ENCODE data around the gene KY. TPM values are rescaled to one million over a fixed set of nuclear protein-coding genes. Genes with fewer than 3 reads are reported as not detected.

KY gene
- not detected for total RNA-seq

- peak; percentile 17 for DNase-seq
- H3K36me3 Mint-ChIP-seq: no peaks in the 10 kb centered on the region
- H3K4me3 Mint-ChIP-seq: peak within 1 kb of the TSS; percentile 20
- H3K27me3 Mint-ChIP-seq: peaks cover 20% of the 10 kb centered on the region
- H3K27ac Mint-ChIP-seq: no peak within 1 kb of the TSS
- H3K4me1 Mint-ChIP-seq: no peaks in the 10 kb centered on the region
- H3K9me3 Mint-ChIP-seq: no peaks in the 10 kb centered on the region
Observed at GRCh38 chr3:134650431-134651346, at the start of gene KY. Gene KY, minus strand, starts transcription at chr3:134651022. Its CDS starts 62 bp downstream, at chr3:134650960.

GRCh38 chr3:134699721-134700120, 48.9 kb upstream of the KY start:
- Mint-ChIP-seq H3K4me1 (no peaks in the 10 kb centered on the region), H3K36me3 (no peaks in the 10 kb centered on the region), H3K4me3 (no peak overlapping the region), H3K27me3 (peaks cover 6% of the 10 kb centered on the region), H3K9me3 (no peaks in the 10 kb centered on the region), H3K27ac (no peak overlapping the region)
- DNase-seq: no peak

- no peak overlapping the region for H3K4me3 Mint-ChIP-seq
- no peaks in the 10 kb centered on the region for H3K4me1 Mint-ChIP-seq
- no peaks in the 10 kb centered on the region for H3K9me3 Mint-ChIP-seq
- no peak overlapping the region for H3K27ac Mint-ChIP-seq
- DNase-seq: no peak
- peaks cover 6% of the 10 kb centered on the region for H3K27me3 Mint-ChIP-seq
- no peaks in the 10 kb centered on the region for H3K36me3 Mint-ChIP-seq
Observed at GRCh38 chr3:134699141-134699711, 48.4 kb upstream of the KY start.

GRCh38 chr3:134697830-134698689, 47.2 kb upstream of the KY start:
- no peaks in the 10 kb centered on the region for H3K4me1 Mint-ChIP-seq
- no peak overlapping the region for H3K27ac Mint-ChIP-seq
- DNase-seq: no peak
- no peaks in the 10 kb centered on the region for H3K36me3 Mint-ChIP-seq
- no peak overlapping the region for H3K4me3 Mint-ChIP-seq
- no peaks in the 10 kb centered on the region for H3K9me3 Mint-ChIP-seq
- H3K27me3 Mint-ChIP-seq: peaks cover 6% of the 10 kb centered on the region

GRCh38 chr3:134696155-134696554, 45.3 kb upstream of the KY start:
- DNase-seq: no peak
- no peak overlapping the region for H3K27ac Mint-ChIP-seq
- no peak overlapping the region for H3K4me3 Mint-ChIP-seq
- no peaks in the 10 kb centered on the region for H3K4me1 Mint-ChIP-seq
- H3K9me3 Mint-ChIP-seq: no peaks in the 10 kb centered on the region
- no peaks in the 10 kb centered on the region for H3K36me3 Mint-ChIP-seq
- H3K27me3 Mint-ChIP-seq: peaks cover 6% of the 10 kb centered on the region

- Mint-ChIP-seq H3K27me3 (no peaks in the 10 kb centered on the region), H3K36me3 (no peaks in the 10 kb centered on the region), H3K9me3 (no peaks in the 10 kb centered on the region)
Observed at GRCh38 chr3:134694946-134695543, 44.2 kb upstream of the KY start.

GRCh38 chr3:134694466-134694865, 43.6 kb upstream of the KY start:
- no peak for DNase-seq
- Mint-ChIP-seq H3K4me1 (no peaks in the 10 kb centered on the region), H3K9me3 (no peaks in the 10 kb centered on the region), H3K27me3 (no peaks in the 10 kb centered on the region), H3K27ac (no peak overlapping the region), H3K4me3 (no peak overlapping the region), H3K36me3 (no peaks in the 10 kb centered on the region)

More at GRCh38 chr3:134694946-134695543, 44.2 kb upstream of the KY start:
- H3K4me1 Mint-ChIP-seq: no peaks in the 10 kb centered on the region
- no peak overlapping the region for H3K4me3 Mint-ChIP-seq
- no peak for DNase-seq
- H3K27ac Mint-ChIP-seq: no peak overlapping the region

GRCh38 chr3:134693804-134694203, 43.0 kb upstream of the KY start:
- Mint-ChIP-seq H3K36me3 (no peaks in the 10 kb centered on the region), H3K4me3 (no peak overlapping the region), H3K27me3 (no peaks in the 10 kb centered on the region), H3K27ac (no peak overlapping the region), H3K9me3 (no peaks in the 10 kb centered on the region), H3K4me1 (no peaks in the 10 kb centered on the region)
- DNase-seq: no peak

- Mint-ChIP-seq H3K4me1 (no peaks in the 10 kb centered on the region), H3K27ac (no peak overlapping the region), H3K36me3 (no peaks in the 10 kb centered on the region), H3K27me3 (peaks cover 3% of the 10 kb centered on the region), H3K4me3 (no peak overlapping the region), H3K9me3 (no peaks in the 10 kb centered on the region)
- no peak for DNase-seq
Observed at GRCh38 chr3:134693226-134693625, 42.4 kb upstream of the KY start.

GRCh38 chr3:134690226-134690625, 39.4 kb upstream of the KY start:
- H3K27ac Mint-ChIP-seq: no peak overlapping the region
- no peak for DNase-seq
- no peak overlapping the region for H3K4me3 Mint-ChIP-seq
- no peaks in the 10 kb centered on the region for H3K9me3 Mint-ChIP-seq
- no peaks in the 10 kb centered on the region for H3K36me3 Mint-ChIP-seq
- no peaks in the 10 kb centered on the region for H3K4me1 Mint-ChIP-seq
- H3K27me3 Mint-ChIP-seq: peaks cover 5% of the 10 kb centered on the region

- no peak overlapping the region for H3K27ac Mint-ChIP-seq
- no peak overlapping the region for H3K4me3 Mint-ChIP-seq
- no peaks in the 10 kb centered on the region for H3K4me1 Mint-ChIP-seq
- no peaks in the 10 kb centered on the region for H3K9me3 Mint-ChIP-seq
- no peak for DNase-seq
- peaks cover 5% of the 10 kb centered on the region for H3K27me3 Mint-ChIP-seq
- no peaks in the 10 kb centered on the region for H3K36me3 Mint-ChIP-seq
Observed at GRCh38 chr3:134687642-134688041, 36.8 kb upstream of the KY start.

GRCh38 chr3:134685929-134686802, 35.3 kb upstream of the KY start:
- Mint-ChIP-seq H3K27me3 (peaks cover 8% of the 10 kb centered on the region), H3K36me3 (no peaks in the 10 kb centered on the region), H3K27ac (no peak overlapping the region), H3K4me1 (no peaks in the 10 kb centered on the region), H3K4me3 (no peak overlapping the region), H3K9me3 (no peaks in the 10 kb centered on the region)
- DNase-seq: no peak

GRCh38 chr3:134682196-134682880, 31.5 kb upstream of the KY start:
- Mint-ChIP-seq H3K27me3 (peaks cover 3% of the 10 kb centered on the region), H3K4me1 (no peaks in the 10 kb centered on the region), H3K9me3 (no peaks in the 10 kb centered on the region), H3K4me3 (no peak overlapping the region), H3K36me3 (no peaks in the 10 kb centered on the region), H3K27ac (no peak overlapping the region)
- DNase-seq: no peak

- no peaks in the 10 kb centered on the region for H3K4me1 Mint-ChIP-seq
- peaks cover 3% of the 10 kb centered on the region for H3K27me3 Mint-ChIP-seq
- H3K4me3 Mint-ChIP-seq: no peak overlapping the region
- H3K9me3 Mint-ChIP-seq: peaks cover 2% of the 10 kb centered on the region
- DNase-seq: no peak
- no peak overlapping the region for H3K27ac Mint-ChIP-seq
- no peaks in the 10 kb centered on the region for H3K36me3 Mint-ChIP-seq
Observed at GRCh38 chr3:134681522-134681900, 30.7 kb upstream of the KY start.
